ENCODE data around the gene UPP1. TPM values are rescaled to one million over a fixed set of nuclear protein-coding genes. Genes with fewer than 3 reads are reported as not detected.

Gene UPP1
- total RNA-seq, 1 donor from 2014 or later, result 3.3 TPM

GRCh38 chr7:48084727-48085432 lies 4.2 kb upstream of the UPP1 start:
- H3K9me3 Mint-ChIP-seq, result no peaks in the 10 kb centered on the region
- H3K4me3 Mint-ChIP-seq, result peak overlapping the region; percentile 78
- ChIA-PET CTCF (interaction anchor here (1.1 to 1.3 kb wide), 3 partner anchors 25 to 140 kb away, joined by 3 to 4 read pairs (median 4); no protein-coding TSS in a partner anchor), POLR2A (interaction anchor here (0.6 to 1.8 kb wide), 7 partner anchors 31 to 598 kb away, joined by 3 to 9 read pairs (median 4); partner anchors contain the start of gene HUS1)
- peaks cover 47% of the 10 kb centered on the region for H3K4me1 Mint-ChIP-seq
- peak overlapping the region; percentile 91 for H3K27ac Mint-ChIP-seq
- DNase-seq (peak; percentile 55), ATAC-seq (ENCODE audit: low read depth) (peak; percentile 59)
- TF ChIP-seq CTCF (IDR thresholded peaks at IDR 0.05), result no peak
- intact Hi-C loops (cut with micrococcal nuclease), result loop anchor here (1.0 to 10.0 kb wide), 9 partner anchors 25 to 604 kb away; partner anchors contain the start of genes C7orf57 and HUS1
- no peaks in the 10 kb centered on the region for H3K36me3 Mint-ChIP-seq (ENCODE audit: low read depth)
- peaks cover 4% of the 10 kb centered on the region for H3K27me3 Mint-ChIP-seq

- ChIA-PET CTCF (interaction anchor here (1.1 to 1.3 kb wide), 3 partner anchors 25 to 140 kb away, joined by 3 to 4 read pairs (median 4); no protein-coding TSS in a partner anchor), POLR2A (interaction anchor here (0.6 to 1.8 kb wide), 6 partner anchors 94 to 598 kb away, joined by 3 to 9 read pairs (median 4); partner anchors contain the start of gene HUS1)
- Mint-ChIP-seq H3K36me3 (ENCODE audit: low read depth) (no peaks in the 10 kb centered on the region), H3K27me3 (peaks cover 4% of the 10 kb centered on the region), H3K9me3 (no peaks in the 10 kb centered on the region), H3K4me1 (peaks cover 52% of the 10 kb centered on the region), H3K4me3 (peak overlapping the region; percentile 78), H3K27ac (peak overlapping the region; percentile 91)
- intact Hi-C loops (cut with micrococcal nuclease), result loop anchor here (1.0 to 10.0 kb wide), 9 partner anchors 25 to 605 kb away; partner anchors contain the start of genes C7orf57 and HUS1
- DNase-seq (no peak), ATAC-seq (ENCODE audit: low read depth) (no peak)
- no peak for TF ChIP-seq CTCF (IDR thresholded peaks at IDR 0.05)
Observed at GRCh38 chr7:48085433-48085791, 3.7 kb upstream of the UPP1 start.

- Mint-ChIP-seq H3K4me3 (no peak overlapping the region), H3K27ac (peak overlapping the region; percentile 91), H3K4me1 (peaks cover 53% of the 10 kb centered on the region), H3K9me3 (no peaks in the 10 kb centered on the region), H3K27me3 (peaks cover under 1% of the 10 kb centered on the region), H3K36me3 (ENCODE audit: low read depth) (no peaks in the 10 kb centered on the region)
- no peak for ATAC-seq (ENCODE audit: low read depth)
- intact Hi-C loops (cut with micrococcal nuclease), result loop anchor here (1.0 to 10.0 kb wide), 9 partner anchors 24 to 605 kb away; partner anchors contain the start of genes C7orf57 and HUS1
- DNase-seq, result no peak
- TF ChIP-seq CTCF (IDR thresholded peaks at IDR 0.05), result no peak
- POLR2A ChIA-PET, result interaction anchor here (1.1 to 1.6 kb wide), 2 partner anchors 106 to 148 kb away, joined by 3 to 4 read pairs; partner anchors contain the start of gene HUS1
- CTCF ChIA-PET, result interaction anchor here (1.3 kb wide), 1 partner anchor 95 kb away, joined by 4 read pairs; no protein-coding TSS in a partner anchor
Observed at GRCh38 chr7:48085942-48086341, 3.1 kb upstream of the UPP1 start.

GRCh38 chr7:48087349-48087748 lies 1.7 kb upstream of the UPP1 start:
- peaks cover 3% of the 10 kb centered on the region for H3K36me3 Mint-ChIP-seq (ENCODE audit: low read depth)
- peak overlapping the region; percentile 54 for H3K4me3 Mint-ChIP-seq
- ChIA-PET POLR2A (interaction anchor here (0.6 to 2.2 kb wide), 3 partner anchors 60 to 149 kb away, joined by 3 to 9 read pairs (median 4); no protein-coding TSS in a partner anchor), CTCF (interaction anchor here (2.6 kb wide), 1 partner anchor 23 kb away, joined by 8 read pairs; no protein-coding TSS in a partner anchor)
- peaks cover 53% of the 10 kb centered on the region for H3K4me1 Mint-ChIP-seq
- H3K9me3 Mint-ChIP-seq, result no peaks in the 10 kb centered on the region
- intact Hi-C loops (cut with micrococcal nuclease), result loop anchor here (10.0 kb wide), 1 partner anchor 513 kb away; no protein-coding TSS in a partner anchor
- no peaks in the 10 kb centered on the region for H3K27me3 Mint-ChIP-seq
- DNase-seq, result no peak
- ATAC-seq (ENCODE audit: low read depth), result no peak
- H3K27ac Mint-ChIP-seq, result peak overlapping the region; percentile 71
- TF ChIP-seq CTCF (IDR thresholded peaks at IDR 0.05), result no peak

Measured in activated B cell treated with CpG ODN at 0.5 μM for 24 hours (primary cell).